Measurements from ENCODE around the gene CCDC97. TPM values are rescaled to one million over a fixed set of nuclear protein-coding genes. Genes with fewer than 3 reads are reported as not detected.

The CCDC97 gene
- total RNA-seq, 1 donor from 2014 or later: 30.3 TPM

DNA sequence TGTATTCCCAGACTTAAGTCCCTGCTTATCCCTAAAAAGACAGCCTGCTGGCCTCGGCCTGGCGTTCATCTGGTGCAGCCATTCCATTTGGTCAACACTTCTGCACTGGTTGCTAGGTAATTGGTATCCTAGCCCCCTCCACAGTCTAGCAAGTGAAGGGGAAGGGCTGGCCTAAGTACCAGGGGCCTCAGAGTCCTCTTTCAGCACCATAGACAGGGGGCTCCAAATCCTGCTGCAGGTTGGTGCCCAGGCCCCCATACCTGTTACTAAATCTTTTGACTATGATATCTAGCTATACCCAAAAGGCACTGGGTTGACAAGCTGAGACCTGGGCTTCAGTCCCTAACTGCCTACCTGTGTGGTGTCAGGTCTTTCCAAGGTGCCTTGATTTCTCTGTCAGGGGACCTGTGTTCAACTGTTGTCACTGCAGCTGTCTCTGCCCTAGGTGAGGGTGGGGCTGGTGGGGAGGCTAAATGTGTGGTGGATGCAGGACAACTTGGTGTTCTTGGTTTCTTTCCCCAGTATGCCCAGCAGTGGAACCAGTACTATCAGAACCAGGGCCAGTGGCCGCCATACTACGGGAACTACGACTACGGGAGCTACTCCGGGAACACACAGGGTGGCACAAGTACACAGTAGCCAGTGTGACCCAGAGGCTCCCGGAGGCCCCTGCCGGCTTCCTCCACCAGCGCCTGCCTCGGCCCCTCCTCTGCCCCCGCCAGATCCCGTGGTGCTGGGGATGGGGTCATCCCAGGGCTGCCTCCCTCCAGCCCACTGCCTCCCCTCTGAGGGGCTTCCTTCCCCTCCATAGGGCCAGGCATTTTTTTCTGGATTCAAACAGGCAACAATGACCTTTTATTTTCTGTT lies 3.8 kb upstream of the CCDC97 start:
- Histone ChIP-seq H3K4me3 (no peak overlapping the region), H3K36me3 (peaks cover 69% of the 10 kb centered on the region), H3K27ac (peak overlapping the region; percentile 94), H3K9me3 (no peaks in the 10 kb centered on the region), H3K27me3 (ENCODE audit: low read depth) (no peaks in the 10 kb centered on the region), H3K4me1 (peaks cover 37% of the 10 kb centered on the region)
- no peak for DNase-seq
- no peak for ATAC-seq
- intact Hi-C loops (cut with DNase I): no loop called here
- TF ChIP-seq, protein P1, sequence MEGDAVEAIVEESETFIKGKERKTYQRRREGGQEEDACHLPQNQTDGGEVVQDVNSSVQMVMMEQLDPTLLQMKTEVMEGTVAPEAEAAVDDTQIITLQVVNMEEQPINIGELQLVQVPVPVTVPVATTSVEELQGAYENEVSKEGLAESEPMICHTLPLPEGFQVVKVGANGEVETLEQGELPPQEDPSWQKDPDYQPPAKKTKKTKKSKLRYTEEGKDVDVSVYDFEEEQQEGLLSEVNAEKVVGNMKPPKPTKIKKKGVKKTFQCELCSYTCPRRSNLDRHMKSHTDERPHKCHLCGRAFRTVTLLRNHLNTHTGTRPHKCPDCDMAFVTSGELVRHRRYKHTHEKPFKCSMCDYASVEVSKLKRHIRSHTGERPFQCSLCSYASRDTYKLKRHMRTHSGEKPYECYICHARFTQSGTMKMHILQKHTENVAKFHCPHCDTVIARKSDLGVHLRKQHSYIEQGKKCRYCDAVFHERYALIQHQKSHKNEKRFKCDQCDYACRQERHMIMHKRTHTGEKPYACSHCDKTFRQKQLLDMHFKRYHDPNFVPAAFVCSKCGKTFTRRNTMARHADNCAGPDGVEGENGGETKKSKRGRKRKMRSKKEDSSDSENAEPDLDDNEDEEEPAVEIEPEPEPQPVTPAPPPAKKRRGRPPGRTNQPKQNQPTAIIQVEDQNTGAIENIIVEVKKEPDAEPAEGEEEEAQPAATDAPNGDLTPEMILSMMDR (IDR thresholded peaks at IDR 0.05): no peak

DNA sequence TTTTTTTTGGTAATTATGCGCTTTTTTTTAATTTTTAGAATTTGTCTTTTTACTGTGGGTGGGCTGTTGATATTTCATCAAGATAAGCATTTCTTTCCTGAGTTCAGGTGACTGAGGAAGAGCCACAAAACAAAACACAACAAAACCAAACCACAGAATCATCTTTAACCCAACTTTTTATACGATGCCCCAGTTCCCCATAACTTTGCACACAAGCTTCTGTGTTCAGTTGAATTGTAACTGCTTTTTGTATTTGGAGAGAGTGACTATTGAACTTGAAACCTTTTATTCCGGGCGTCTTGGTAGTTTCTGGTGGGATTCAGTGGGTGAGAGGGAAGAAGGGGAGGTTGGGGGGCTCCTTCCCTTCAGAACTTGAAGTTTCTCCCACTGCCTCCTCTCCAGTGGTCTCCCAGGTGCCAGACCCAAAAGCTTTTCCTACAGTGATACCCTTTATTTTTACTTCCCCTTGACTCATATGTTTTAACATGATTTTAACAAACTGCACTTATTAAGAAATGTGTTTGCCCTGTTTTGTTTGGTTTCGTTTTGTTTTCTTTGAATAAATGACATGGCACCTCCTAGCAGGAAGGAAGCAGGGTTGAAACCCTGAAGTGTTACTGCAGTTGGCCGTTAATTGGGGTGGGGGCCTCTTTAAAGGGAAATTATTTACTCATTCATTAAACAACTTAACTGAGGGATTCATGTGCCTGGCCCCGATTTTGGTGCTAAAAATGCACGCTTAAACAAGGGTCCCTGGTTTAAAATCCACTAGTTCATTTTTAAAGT lies 2.7 kb upstream of the CCDC97 start:
- ATAC-seq (no peak), DNase-seq (no peak)
- H3K27ac ChIP-seq: peak overlapping the region; percentile 94
- TF ChIP-seq, protein P1 (IDR thresholded peaks at IDR 0.05): no peak
- H3K9me3 ChIP-seq: no peaks in the 10 kb centered on the region
- H3K4me1 ChIP-seq: peaks cover 48% of the 10 kb centered on the region
- intact Hi-C loops (cut with DNase I): no loop called here
- H3K36me3 ChIP-seq: peaks cover 60% of the 10 kb centered on the region
- no peak overlapping the region for H3K4me3 ChIP-seq
- H3K27me3 ChIP-seq (ENCODE audit: low read depth): no peaks in the 10 kb centered on the region

DNA sequence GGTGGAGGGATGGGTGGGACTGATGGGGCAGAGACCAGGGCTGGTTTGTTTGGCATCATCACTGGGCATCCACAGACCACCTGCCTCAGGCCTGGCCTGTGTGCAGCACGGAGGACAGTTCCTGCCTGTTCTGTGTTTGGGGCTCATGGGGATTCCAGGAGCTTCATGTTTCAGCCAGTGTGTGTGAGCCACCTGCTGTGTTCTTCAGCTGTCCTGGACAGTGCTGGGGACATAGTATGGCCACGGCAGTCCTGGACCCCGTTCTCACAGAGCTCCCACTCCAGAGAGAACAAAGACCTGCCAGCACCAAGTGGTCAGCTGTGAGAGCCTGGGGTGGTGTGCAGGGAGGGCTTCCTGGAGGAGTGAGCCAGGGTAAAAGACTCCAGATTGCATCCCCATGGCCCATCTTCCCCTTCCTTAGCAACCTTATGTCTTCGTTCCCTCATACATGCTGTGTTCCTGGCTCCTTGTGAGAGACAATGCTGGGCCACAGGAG lies 2.0 kb upstream of the CCDC97 start:
- Histone ChIP-seq H3K27ac (peak overlapping the region; percentile 94), H3K4me1 (peaks cover 48% of the 10 kb centered on the region), H3K36me3 (peaks cover 60% of the 10 kb centered on the region), H3K4me3 (peak overlapping the region; percentile 76), H3K27me3 (ENCODE audit: low read depth) (no peaks in the 10 kb centered on the region), H3K9me3 (no peaks in the 10 kb centered on the region)
- intact Hi-C loops (cut with DNase I): no loop called here
- no peak for DNase-seq
- TF ChIP-seq, protein P1 (IDR thresholded peaks at IDR 0.05): no peak
- peak in 1 of 2 donors; percentile 0 for ATAC-seq

DNA sequence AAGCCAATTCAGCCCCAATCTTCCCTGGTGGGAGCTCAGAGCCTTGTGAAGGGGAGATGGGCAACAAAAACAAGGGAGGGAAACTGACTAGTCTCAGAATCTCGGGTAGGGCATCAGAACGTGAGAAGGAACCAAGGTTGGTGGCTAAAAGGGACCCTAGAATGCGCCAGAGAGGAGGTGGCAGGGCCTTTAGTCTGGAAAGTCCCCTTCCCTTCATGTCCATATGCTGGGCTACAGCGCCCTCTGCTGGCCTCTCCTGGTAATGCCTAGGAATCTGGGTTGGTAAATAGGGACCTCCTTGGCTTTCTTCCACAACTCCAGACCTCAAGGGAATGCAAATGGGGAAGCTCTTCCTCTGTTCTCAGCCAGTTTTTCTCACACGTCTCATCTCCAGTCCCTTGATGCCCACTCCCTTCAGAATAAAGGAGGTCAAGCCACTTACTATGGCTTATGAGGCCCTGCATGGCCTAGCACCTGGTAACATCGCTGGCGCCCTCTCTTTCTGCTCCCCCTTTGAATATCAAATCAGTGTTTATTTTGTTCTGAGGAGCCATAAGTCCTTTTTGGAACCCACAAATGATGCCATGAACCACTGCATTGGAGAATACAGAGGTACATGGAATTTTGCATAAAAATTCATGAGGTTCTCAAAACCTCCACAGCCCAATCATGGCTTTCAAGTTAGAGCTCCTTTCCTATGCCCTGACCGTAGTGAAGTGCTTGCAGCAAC lies 1.4 kb upstream of the CCDC97 start:
- peak overlapping the region; percentile 94 for H3K27ac ChIP-seq
- H3K9me3 ChIP-seq: no peaks in the 10 kb centered on the region
- intact Hi-C loops (cut with DNase I): no loop called here
- DNase-seq (peak; percentile 94), ATAC-seq (peak; percentile 80 to 90)
- no peaks in the 10 kb centered on the region for H3K27me3 ChIP-seq (ENCODE audit: low read depth)
- H3K4me3 ChIP-seq: peak overlapping the region; percentile 76
- H3K36me3 ChIP-seq: peaks cover 60% of the 10 kb centered on the region
- TF ChIP-seq, protein P1 (IDR thresholded peaks at IDR 0.05): peak; percentile 98
- peaks cover 48% of the 10 kb centered on the region for H3K4me1 ChIP-seq
